GM18951 (cell line): ENCODE measurements around the gene ODAD3.
"Not testable (repeated sequence)": the region's sequence is repeated elsewhere in the genome, so short reads cannot be mapped to it uniquely, and the experiment has no call there.

Experiments
- POLR2A ChIP-seq: IDR thresholded peaks from 4 replicates; pipeline ENCODE4 v1.6.1; 2011; ENCODE audit warnings: mild to moderate bottlenecking; ENCODE audit not compliant: insufficient read length, insufficient read depth; ENCODE audit errors: extremely low read depth
- in situ Hi-C: fragments of 300-500 bp; cut with MboI; formaldehyde crosslinking; loops from one replicate; pipeline ENCODE4 v1.12.0; 2022; ENCODE audit warnings: low sequenced_read_pairs, mixed read lengths, inconsistent platforms; ENCODE audit not compliant: unreplicated experiment

Gene ODAD3

GRCh38 chr19:11473725-11474124 lies 38.8 kb upstream of the ODAD3 start:
- TF ChIP-seq POLR2A = no peak
- in situ Hi-C loops = no loop called here

- in situ Hi-C loops = not testable (repeated sequence)
These were observed 33.4 kb upstream of the ODAD3 start for GRCh38 chr19:11468266-11468845.

- in situ Hi-C loops = no loop called here
- TF ChIP-seq POLR2A = no peak
These were observed 30.7 kb upstream of the ODAD3 start for GRCh38 chr19:11465600-11465999.

- no peak for TF ChIP-seq POLR2A
- in situ Hi-C loops = no loop called here
These were observed 29.7 kb upstream of the ODAD3 start for GRCh38 chr19:11464333-11465265.

- TF ChIP-seq POLR2A = no peak
- in situ Hi-C loops = no loop called here
These were observed 28.5 kb upstream of the ODAD3 start for GRCh38 chr19:11463391-11463790.

- no peak for TF ChIP-seq POLR2A
- in situ Hi-C loops = no loop called here
These were observed 26.5 kb upstream of the ODAD3 start for GRCh38 chr19:11461453-11461852.

GRCh38 chr19:11460207-11460606 lies 25.3 kb upstream of the ODAD3 start:
- no peak for TF ChIP-seq POLR2A
- in situ Hi-C loops = no loop called here

GRCh38 chr19:11458912-11459311 lies 24.0 kb upstream of the ODAD3 start:
- in situ Hi-C loops = not testable (repeated sequence)

GRCh38 chr19:11458236-11458900 lies 23.4 kb upstream of the ODAD3 start:
- TF ChIP-seq POLR2A = no peak
- in situ Hi-C loops = no loop called here

GRCh38 chr19:11457831-11458230 lies 22.9 kb upstream of the ODAD3 start:
- in situ Hi-C loops = no loop called here
- TF ChIP-seq POLR2A = no peak

- no peak for TF ChIP-seq POLR2A
- in situ Hi-C loops = no loop called here
These were observed 22.2 kb upstream of the ODAD3 start for GRCh38 chr19:11457115-11457514.

GRCh38 chr19:11456659-11457058 lies 21.7 kb upstream of the ODAD3 start:
- TF ChIP-seq POLR2A = no peak
- in situ Hi-C loops = no loop called here

- in situ Hi-C loops = not testable (repeated sequence)
These were observed 20.3 kb upstream of the ODAD3 start for GRCh38 chr19:11455233-11455554.
